Endothelial cell (in vitro differentiated cells): ENCODE data around the gene ZNF785. TPM values are rescaled to one million over a fixed set of nuclear protein-coding genes. Genes with fewer than 3 reads are reported as not detected.

Experiments
- DNase-seq: peaks from one replicate; pipeline ENCODE4 v3.0.0; 2021; ENCODE audit warnings: low spot score
- H3K27ac Mint-ChIP-seq: one replicate; pipeline ENCODE4 v1.8.0; 2021; ENCODE audit warnings: mixed read lengths, inconsistent platforms; ENCODE audit not compliant: unreplicated experiment
- H3K27me3 Mint-ChIP-seq: one replicate; pipeline ENCODE4 v1.8.0; 2021; ENCODE audit warnings: mild to moderate bottlenecking, moderate library complexity, mixed read lengths, inconsistent platforms; ENCODE audit not compliant: unreplicated experiment
- H3K36me3 Mint-ChIP-seq: one replicate; pipeline ENCODE4 v1.8.0; 2021; ENCODE audit warnings: mild to moderate bottlenecking, low read depth, mixed read lengths, inconsistent platforms; ENCODE audit not compliant: unreplicated experiment
- H3K4me1 Mint-ChIP-seq: one replicate; pipeline ENCODE4 v1.8.0; 2021; ENCODE audit warnings: mild to moderate bottlenecking, mixed read lengths, inconsistent platforms; ENCODE audit not compliant: unreplicated experiment
- H3K4me3 Mint-ChIP-seq: one replicate; pipeline ENCODE4 v1.8.0; 2021; ENCODE audit warnings: mild to moderate bottlenecking, mixed read lengths, inconsistent platforms; ENCODE audit not compliant: unreplicated experiment
- H3K9me3 Mint-ChIP-seq: one replicate; pipeline ENCODE4 v1.8.0; 2021; ENCODE audit warnings: mixed read lengths, inconsistent platforms; ENCODE audit not compliant: unreplicated experiment
- CTCF ChIP-seq: fragments of 200-600 bp; sonication (generic); IDR thresholded peaks from one replicate; pipeline ENCODE4 v1.5.0; 2021; ENCODE audit warnings: antibody characterized with exemption; ENCODE audit not compliant: unreplicated experiment
- total RNA-seq: library from RNA; stranded (reverse); fragmentation: NEBNext Ultra II Directional; extraction: Animal tissue kit (Norgen Biotek cat#: 25700); gene quantifications from one replicate; pipeline ENCODE4 v1.2.1, GENCODE V29; 2021; ENCODE audit not compliant: unreplicated experiment

ZNF785 gene
- total RNA-seq, 1 donor from 2014 or later: 33.5 TPM

GRCh38 chr16:30533748-30534367 lies 51.6 kb downstream of the ZNF785 start:
- H3K4me1 Mint-ChIP-seq: peaks cover 20% of the 10 kb centered on the region
- peaks cover 16% of the 10 kb centered on the region for H3K36me3 Mint-ChIP-seq
- H3K4me3 Mint-ChIP-seq: peak overlapping the region; percentile 86
- TF ChIP-seq CTCF: no peak
- no peak overlapping the region for H3K27ac Mint-ChIP-seq
- H3K27me3 Mint-ChIP-seq: peaks cover 2% of the 10 kb centered on the region
- no peaks in the 10 kb centered on the region for H3K9me3 Mint-ChIP-seq
- no peak for DNase-seq

GRCh38 chr16:30533146-30533522 lies 52.4 kb downstream of the ZNF785 start:
- no peak for DNase-seq
- Mint-ChIP-seq H3K27me3 (peaks cover 2% of the 10 kb centered on the region), H3K27ac (peak overlapping the region; percentile 95), H3K36me3 (peaks cover 16% of the 10 kb centered on the region), H3K4me1 (peaks cover 24% of the 10 kb centered on the region), H3K9me3 (no peaks in the 10 kb centered on the region), H3K4me3 (peak overlapping the region; percentile 92)
- no peak for TF ChIP-seq CTCF

GRCh38 chr16:30532285-30533145 lies 53.0 kb downstream of the ZNF785 start:
- no peak for DNase-seq
- Mint-ChIP-seq H3K27ac (no peak overlapping the region), H3K4me3 (no peak overlapping the region), H3K36me3 (peaks cover 16% of the 10 kb centered on the region), H3K9me3 (no peaks in the 10 kb centered on the region), H3K27me3 (peaks cover 2% of the 10 kb centered on the region), H3K4me1 (peaks cover 30% of the 10 kb centered on the region)
- no peak for TF ChIP-seq CTCF

Other genes starting within 250 kb of the ZNF785 start
- gene CD2BP2, start 230.4 kb downstream of the ZNF785 start, total RNA-seq: 77.2 TPM
- 62.4 TPM for gene TBC1D10B, start 215.2 kb downstream of the ZNF785 start, total RNA-seq
- 0.85 TPM for gene MYL11, start 210.9 kb downstream of the ZNF785 start, total RNA-seq
- gene SEPTIN1, start 203.1 kb downstream of the ZNF785 start, total RNA-seq: 1.6 TPM
- gene ZNF48, start 190.3 kb downstream of the ZNF785 start, total RNA-seq: 40.4 TPM
- gene ZNF771, start 178.1 kb downstream of the ZNF785 start, total RNA-seq: 16.3 TPM
- gene DCTPP1, start 155.7 kb downstream of the ZNF785 start, total RNA-seq: 61.1 TPM
- gene SEPHS2, start 139.8 kb downstream of the ZNF785 start, total RNA-seq: 43.1 TPM
- gene ITGAL, start 113.0 kb downstream of the ZNF785 start, total RNA-seq: not detected
- gene ZNF768, start 59.1 kb downstream of the ZNF785 start, total RNA-seq: 31.4 TPM
- gene ZNF747, start 50.8 kb downstream of the ZNF785 start, total RNA-seq: 9.7 TPM
- 13.8 TPM for gene ZNF764, start 27.3 kb downstream of the ZNF785 start, total RNA-seq
- gene ZNF688, start 14.0 kb downstream of the ZNF785 start, total RNA-seq: 9.6 TPM
- 12.0 TPM for gene ZNF689, start 24.7 kb upstream of the ZNF785 start, total RNA-seq
- 45.3 TPM for gene PRR14, start 65.3 kb upstream of the ZNF785 start, total RNA-seq
- 60.9 TPM for gene FBRS, start 72.7 kb upstream of the ZNF785 start, total RNA-seq
- gene SRCAP, start 113.5 kb upstream of the ZNF785 start, total RNA-seq: 62.2 TPM
- 27.5 TPM for gene PHKG2, start 162.7 kb upstream of the ZNF785 start, total RNA-seq
- 5.2 TPM for gene CFAP119, start 176.4 kb upstream of the ZNF785 start, total RNA-seq
- gene RNF40, start 176.6 kb upstream of the ZNF785 start, total RNA-seq: 108 TPM
- gene ZNF629, start 201.5 kb upstream of the ZNF785 start, total RNA-seq: 29.7 TPM